ENCODE measurements around the gene ATP10A. TPM values are rescaled to one million over a fixed set of nuclear protein-coding genes. Genes with fewer than 3 reads are reported as not detected.

The ATP10A gene
- total and polyA plus RNA-seq, 2 of the 8 experiments (the other 6 are each of a cell fraction or from before 2014, with no cell fraction given), result 2.0 to 2.8 TPM

DNA sequence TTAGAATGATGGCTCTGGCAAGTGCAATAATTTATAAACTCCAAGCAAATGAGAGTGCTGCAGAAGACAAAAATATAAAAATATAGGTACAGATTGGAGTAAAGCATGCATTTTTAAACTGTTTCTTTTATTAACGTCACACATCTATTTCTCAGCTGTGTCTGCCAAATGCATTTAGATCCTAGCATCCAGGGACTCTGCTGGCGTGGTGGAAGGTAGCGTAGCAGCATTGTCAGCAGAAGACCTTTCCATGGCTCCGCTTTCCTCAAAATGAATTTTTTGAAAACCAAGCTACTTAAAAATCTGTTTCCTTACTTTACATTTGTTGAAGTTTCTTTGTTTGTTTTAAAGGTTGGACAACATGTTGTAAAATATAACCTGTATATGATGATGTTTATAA, 16.3 kb upstream of the ATP10A start:
- no peak overlapping the region for H3K4me3 ChIP-seq (ENCODE audit: extremely low read depth in 1 of 4, insufficient read depth in 2 of 4, low read depth in 3 of 4, low read length in 4 of 4)
- H2AK5ac ChIP-seq (ENCODE audit: low read depth, low read length), result no peak overlapping the region
- H3K27me3 ChIP-seq (replicated peaks in 1 of 4; ENCODE audit: control insufficient read depth in 3 of 4, extremely low read depth in 1 of 4, insufficient read depth in 3 of 4, low read length in 3 of 4), result peaks cover 0 to 1% (median 0%) of the 10 kb centered on the region in 4 experiments; a peak in 1 of 7 replicates
- no peaks in the 10 kb centered on the region for H3K4me1 ChIP-seq (replicated peaks in 1 of 4; ENCODE audit: control insufficient read depth in 3 of 4, insufficient read depth in 4 of 4, low read length in 3 of 4)
- no peak overlapping the region for H2BK15ac ChIP-seq (ENCODE audit: low read length)
- no peak overlapping the region for H3K9ac ChIP-seq (replicated peaks in 1 of 4; ENCODE audit: extremely low read depth in 1 of 4, low read depth in 3 of 4, low read length in 3 of 4)
- DNase-seq (ENCODE audit: low read depth in 1 of 2, low spot score in 2 of 2) (no peak), FAIRE-seq (no peak)
- no peak overlapping the region for H3K23ac ChIP-seq (ENCODE audit: insufficient read length)
- no peak overlapping the region for H3K14ac ChIP-seq (ENCODE audit: insufficient read length)
- H3K79me2 ChIP-seq (ENCODE audit: control insufficient read depth in 1 of 2, insufficient read depth in 2 of 2, low read length in 2 of 2), result no peaks in the 10 kb centered on the region
- H3K9me3 ChIP-seq (ENCODE audit: insufficient read depth in 2 of 2, low read depth in 1 of 2, low read length in 1 of 2), result peaks cover 0 to 2% of the 10 kb centered on the region in 2 experiments; a peak in 1 of 4 replicates
- ChIA-PET POLR2A (ENCODE audit: partially characterized antibody) (no interaction called here), CTCF (ENCODE audit: partially characterized antibody) (interaction anchor here (0.6 kb wide), 1 partner anchor 28 kb away, joined by 3 read pairs; no protein-coding TSS in a partner anchor)
- H2BK12ac ChIP-seq (ENCODE audit: low read depth, low read length), result no peak overlapping the region
- no peaks in the 10 kb centered on the region for H4K20me1 ChIP-seq (replicated peaks in 1 of 2; ENCODE audit: control insufficient read depth in 1 of 2, insufficient read depth in 2 of 2, low read length in 2 of 2)
- no peak overlapping the region for H2AFZ ChIP-seq (ENCODE audit: low read length)
- H4K5ac ChIP-seq (ENCODE audit: insufficient read length, low read depth, low read length), result no peak overlapping the region
- H3K27ac ChIP-seq (ENCODE audit: low read depth, low read length), result no peak overlapping the region
- 85% methylated on average over 4 of the region's 4 CpGs; no CpG with 5 or more reads in 1 of the 2 experiments for whole genome bisulfite sequencing, 2 experiments (ENCODE audit: extremely low coverage in 1 of 2, insufficient coverage in 1 of 2, insufficient read length in 1 of 2, insufficient replicate concordance in 2 of 2, low coverage in 1 of 2, low lambda C conversion rate in 2 of 2, missing lambda C conversion rate in 1 of 2)
- no peak overlapping the region for H4K8ac ChIP-seq (ENCODE audit: extremely low read depth, insufficient read depth, low read length)
- H3K4me2 ChIP-seq (ENCODE audit: insufficient read depth in 1 of 2, low read depth in 2 of 2, low read length in 2 of 2), result no peak overlapping the region
- H3K23me2 ChIP-seq (ENCODE audit: low read depth, low read length), result no peaks in the 10 kb centered on the region; the same call in 1 of the 2 replicates
- H3K56ac ChIP-seq (replicated peaks; ENCODE audit: insufficient read length, low read depth, low read length), result no peak overlapping the region
- H4K91ac ChIP-seq (replicated peaks; ENCODE audit: insufficient read length, low read length), result no peak overlapping the region
- no peak overlapping the region for H2BK5ac ChIP-seq (ENCODE audit: low read depth, low read length)
- H3K18ac ChIP-seq (ENCODE audit: extremely low read depth, low read length), result no peak overlapping the region
- no peaks in the 10 kb centered on the region for H3K36me3 ChIP-seq (ENCODE audit: control insufficient read depth in 2 of 4, insufficient read depth in 4 of 4, low read length in 3 of 4)
- no peak overlapping the region for H2BK20ac ChIP-seq (ENCODE audit: low read length)
- H2BK120ac ChIP-seq (replicated peaks; ENCODE audit: low read depth, low read length), result no peak overlapping the region
- no peak overlapping the region for H3K4ac ChIP-seq (replicated peaks; ENCODE audit: insufficient read length, low read depth, low read length)
- no peaks in the 10 kb centered on the region for H3K79me1 ChIP-seq (ENCODE audit: low read depth, low read length)
- no peak for TF ChIP-seq GABPA (IDR thresholded peaks at IDR 0.05; ENCODE audit: borderline replicate concordance, insufficient read depth, low read length)
- no peak for TF ChIP-seq SRF (IDR thresholded peaks at IDR 0.05; ENCODE audit: low read depth, low read length)
- TF ChIP-seq, protein P1, sequence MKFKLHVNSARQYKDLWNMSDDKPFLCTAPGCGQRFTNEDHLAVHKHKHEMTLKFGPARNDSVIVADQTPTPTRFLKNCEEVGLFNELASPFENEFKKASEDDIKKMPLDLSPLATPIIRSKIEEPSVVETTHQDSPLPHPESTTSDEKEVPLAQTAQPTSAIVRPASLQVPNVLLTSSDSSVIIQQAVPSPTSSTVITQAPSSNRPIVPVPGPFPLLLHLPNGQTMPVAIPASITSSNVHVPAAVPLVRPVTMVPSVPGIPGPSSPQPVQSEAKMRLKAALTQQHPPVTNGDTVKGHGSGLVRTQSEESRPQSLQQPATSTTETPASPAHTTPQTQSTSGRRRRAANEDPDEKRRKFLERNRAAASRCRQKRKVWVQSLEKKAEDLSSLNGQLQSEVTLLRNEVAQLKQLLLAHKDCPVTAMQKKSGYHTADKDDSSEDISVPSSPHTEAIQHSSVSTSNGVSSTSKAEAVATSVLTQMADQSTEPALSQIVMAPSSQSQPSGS (IDR thresholded peaks at IDR 0.05; ENCODE audit: low read length), result no peak
- no peak for TF ChIP-seq CTBP2 (IDR thresholded peaks at IDR 0.05; ENCODE audit: borderline replicate concordance, insufficient read depth, insufficient read length, low read length)
- TF ChIP-seq POLR2AphosphoS5 (IDR thresholded peaks at IDR 0.05; ENCODE audit: low read depth, low read length), result no peak
- no peak for TF ChIP-seq POLR2A (IDR thresholded peaks at IDR 0.05; ENCODE audit: control extremely low read depth in 1 of 2, low read depth in 2 of 2, low read length in 2 of 2)
- TF ChIP-seq SIX5 (IDR thresholded peaks at IDR 0.05; ENCODE audit: low read depth, low read length), result no peak
- TF ChIP-seq POU5F1 (IDR thresholded peaks at IDR 0.05; ENCODE audit: low read depth, low read length), result no peak

All from H1 (cell line).